GM21390 (cell line): ENCODE results near the gene AFF1.
A peak's percentile ranks its signal among the peaks of the same experiment; 100 is the strongest.
"Not testable (repeated sequence)": the region's sequence is repeated elsewhere in the genome, so short reads cannot be mapped to it uniquely, and the experiment has no call there.

Experiments
- ATAC-seq: cut with Tn5 transposase; IDR thresholded peaks from one replicate; pipeline ENCODE4 v1.9.1; 2021; ENCODE audit not compliant: unreplicated experiment

Gene AFF1

GRCh38 chr4:87073199-87074120 lies 138.6 kb downstream of the AFF1 start:
- peak; percentile 92 for ATAC-seq

DNA sequence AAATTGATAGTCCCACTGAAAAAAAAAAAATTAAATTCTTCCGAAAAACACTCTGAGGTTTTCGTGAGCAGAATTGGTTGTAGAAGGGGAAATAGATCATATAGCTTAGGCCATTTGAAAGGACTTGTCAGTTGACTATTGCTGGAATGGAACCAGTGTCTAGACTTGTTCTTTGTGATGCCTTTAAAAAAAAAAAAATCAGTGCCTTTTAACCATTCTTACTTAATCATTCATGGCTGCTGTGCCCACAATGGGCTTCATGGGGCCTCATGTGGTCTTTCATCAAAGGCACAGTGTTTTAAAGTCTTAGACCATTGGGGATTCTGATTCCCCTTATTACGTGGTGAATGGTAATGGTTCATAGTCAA lies 139.3 kb downstream of the AFF1 start:
- no peak for ATAC-seq

- ATAC-seq, result no peak
Measured at GRCh38 chr4:87075876-87076275, 141.1 kb downstream of the AFF1 start.

DNA sequence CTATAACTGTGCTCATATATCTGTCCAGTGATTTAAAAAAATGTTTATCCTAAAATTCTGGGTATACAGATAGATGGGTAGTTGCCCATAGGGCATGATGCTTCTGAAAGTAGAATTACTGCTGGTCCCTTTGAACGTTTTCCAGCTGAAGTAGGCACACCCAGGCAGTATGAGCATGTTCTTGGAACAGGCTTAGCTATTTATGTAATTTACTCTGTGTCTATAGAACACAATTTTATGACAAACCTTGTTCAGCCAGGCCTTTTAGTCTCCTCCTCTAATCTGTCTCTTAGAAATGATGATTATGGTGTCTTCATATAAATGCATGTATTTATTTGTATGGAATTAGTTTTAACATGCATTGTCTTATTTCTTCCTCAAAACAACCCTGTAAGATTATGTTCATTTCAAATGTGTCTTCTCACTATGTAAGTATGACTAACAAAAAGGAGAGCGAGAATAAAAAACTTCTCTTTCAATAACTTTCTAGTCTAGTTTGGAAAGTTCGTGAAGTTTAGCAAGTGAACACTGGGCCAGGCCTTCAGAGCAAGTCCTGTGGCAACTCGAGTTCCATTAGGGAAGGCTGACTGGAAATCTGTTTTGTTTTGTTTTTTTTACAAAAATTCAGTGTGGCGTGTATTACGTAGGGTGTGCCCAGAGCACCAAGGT lies 142.0 kb downstream of the AFF1 start:
- no peak for ATAC-seq

- ATAC-seq, result no peak
Measured at GRCh38 chr4:87077914-87078585, 143.2 kb downstream of the AFF1 start.

DNA sequence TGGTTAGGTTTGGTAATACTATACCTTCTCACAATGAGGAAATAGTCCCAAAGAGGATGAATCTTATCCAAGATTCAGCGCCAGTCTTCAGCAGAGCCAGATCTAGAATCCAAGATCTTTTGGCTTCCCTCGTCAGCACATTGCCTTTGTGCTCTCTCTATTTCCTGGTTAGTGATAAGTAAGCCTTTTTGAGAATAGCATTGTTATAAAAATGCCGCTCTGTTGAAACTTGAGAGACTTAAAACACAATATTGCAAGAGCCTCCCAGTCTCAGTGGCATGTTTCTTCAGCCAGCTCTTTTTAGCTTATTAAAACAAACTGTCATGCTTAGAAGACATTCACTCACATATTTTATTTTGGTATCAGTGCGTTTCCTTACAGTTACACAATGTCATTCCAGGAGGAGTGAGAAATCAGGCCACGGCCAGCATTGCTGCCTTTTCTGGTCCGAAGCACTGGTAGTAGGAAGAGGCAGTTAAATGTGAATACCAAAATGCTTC lies 144.2 kb downstream of the AFF1 start:
- no peak for ATAC-seq

- ATAC-seq, result no peak
Measured at GRCh38 chr4:87079967-87080366, 145.2 kb downstream of the AFF1 start.

DNA sequence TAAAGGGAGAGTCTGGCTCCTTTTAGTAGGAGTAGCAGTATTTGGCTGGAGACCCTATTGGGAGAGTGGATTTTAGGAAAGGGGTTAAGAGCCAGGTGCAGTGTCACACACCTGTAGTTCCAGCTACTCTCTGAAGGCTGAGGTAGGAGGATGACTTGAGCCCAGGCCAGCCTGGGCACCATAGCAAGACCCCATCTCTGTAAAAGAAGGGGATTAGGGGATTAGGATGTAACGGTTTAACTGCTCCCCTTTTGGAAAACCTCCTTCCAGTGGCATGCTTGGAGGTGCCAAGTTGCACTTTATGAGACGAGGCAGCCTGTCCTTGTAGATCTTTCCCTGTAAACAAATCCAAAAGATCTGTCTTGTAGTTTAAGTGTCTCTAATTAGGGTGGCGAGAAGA lies 145.7 kb downstream of the AFF1 start:
- no peak for ATAC-seq

- ATAC-seq, result no peak
Measured at GRCh38 chr4:87081826-87082225, 147.0 kb downstream of the AFF1 start.

GRCh38 chr4:87085732-87086131 lies 150.9 kb downstream of the AFF1 start:
- ATAC-seq, result not testable (repeated sequence)

DNA sequence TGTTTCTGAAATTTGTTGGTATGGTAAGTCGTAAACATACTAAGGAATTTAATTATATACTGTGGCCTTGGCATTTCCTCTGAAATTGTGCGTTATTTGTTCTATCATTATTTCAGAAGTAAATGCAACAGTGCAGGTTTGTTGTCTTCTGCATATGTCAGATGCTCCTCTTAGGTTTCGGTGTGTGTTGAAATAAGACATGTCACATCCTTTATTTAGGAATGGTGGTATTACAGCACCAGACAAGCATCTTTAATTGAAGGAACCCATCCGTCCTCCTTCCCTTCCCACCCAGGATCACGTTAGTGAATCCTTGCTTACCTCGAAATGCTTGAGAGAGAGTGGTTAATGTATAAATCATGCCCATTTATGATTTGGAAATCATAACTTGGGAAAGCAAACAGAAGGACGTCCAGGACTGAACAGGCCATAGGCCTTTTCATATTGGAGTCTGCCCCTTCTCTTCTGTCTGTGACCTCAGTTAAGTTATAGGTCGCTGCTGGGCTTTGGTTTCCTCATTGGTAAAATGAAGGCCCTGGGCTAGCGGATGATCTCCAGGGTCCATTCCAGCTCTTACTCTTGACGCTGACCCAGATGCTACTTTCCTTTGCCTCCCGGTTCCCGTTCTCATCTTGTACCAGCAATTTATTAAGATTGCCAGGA lies 151.5 kb downstream of the AFF1 start:
- ATAC-seq, result no peak

GRCh38 chr4:87087015-87087414 lies 152.2 kb downstream of the AFF1 start:
- no peak for ATAC-seq

GRCh38 chr4:87087420-87087819 lies 152.6 kb downstream of the AFF1 start:
- ATAC-seq, result no peak

GRCh38 chr4:87088186-87088585 lies 153.4 kb downstream of the AFF1 start:
- ATAC-seq, result no peak

- ATAC-seq, result no peak
Measured at GRCh38 chr4:87089368-87089767, 154.6 kb downstream of the AFF1 start.

- ATAC-seq, result no peak
Measured at GRCh38 chr4:87090305-87090704, 155.5 kb downstream of the AFF1 start.

DNA sequence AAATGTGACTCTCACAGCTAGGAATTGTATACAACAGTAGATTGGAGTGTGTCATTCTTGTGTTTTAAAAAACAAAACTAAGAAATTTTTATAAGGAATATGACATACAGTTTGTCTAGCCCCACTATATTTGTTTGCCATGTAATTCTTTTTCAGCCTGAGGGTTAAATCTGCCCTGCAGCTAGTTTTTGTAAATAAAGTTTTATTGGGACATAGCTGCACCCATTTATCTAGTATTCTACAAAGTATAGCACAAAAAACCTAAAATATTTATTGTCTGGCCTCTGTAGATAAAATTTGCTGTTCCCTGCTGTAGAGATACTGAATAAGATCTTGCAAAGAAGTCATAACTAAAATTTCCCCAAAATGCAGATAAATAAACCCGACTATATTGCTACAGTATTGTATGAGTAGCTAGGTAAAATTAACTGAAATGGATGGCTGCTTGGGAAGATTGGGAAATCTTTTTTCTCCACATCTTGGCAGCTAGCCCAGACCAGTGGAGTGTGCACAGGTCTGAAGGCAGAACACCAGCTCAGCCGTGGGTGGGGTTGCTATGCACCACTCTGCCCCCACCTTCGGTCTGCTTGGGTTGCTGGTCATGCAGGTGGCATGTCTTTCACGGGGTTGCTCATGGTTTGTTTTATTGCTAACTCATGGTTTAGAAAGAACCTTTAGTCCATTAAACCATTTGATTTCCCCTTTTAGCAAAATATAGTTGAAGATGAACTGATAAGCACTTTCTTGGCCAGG lies 157.8 kb downstream of the AFF1 start:
- peak; percentile 44 for ATAC-seq

DNA sequence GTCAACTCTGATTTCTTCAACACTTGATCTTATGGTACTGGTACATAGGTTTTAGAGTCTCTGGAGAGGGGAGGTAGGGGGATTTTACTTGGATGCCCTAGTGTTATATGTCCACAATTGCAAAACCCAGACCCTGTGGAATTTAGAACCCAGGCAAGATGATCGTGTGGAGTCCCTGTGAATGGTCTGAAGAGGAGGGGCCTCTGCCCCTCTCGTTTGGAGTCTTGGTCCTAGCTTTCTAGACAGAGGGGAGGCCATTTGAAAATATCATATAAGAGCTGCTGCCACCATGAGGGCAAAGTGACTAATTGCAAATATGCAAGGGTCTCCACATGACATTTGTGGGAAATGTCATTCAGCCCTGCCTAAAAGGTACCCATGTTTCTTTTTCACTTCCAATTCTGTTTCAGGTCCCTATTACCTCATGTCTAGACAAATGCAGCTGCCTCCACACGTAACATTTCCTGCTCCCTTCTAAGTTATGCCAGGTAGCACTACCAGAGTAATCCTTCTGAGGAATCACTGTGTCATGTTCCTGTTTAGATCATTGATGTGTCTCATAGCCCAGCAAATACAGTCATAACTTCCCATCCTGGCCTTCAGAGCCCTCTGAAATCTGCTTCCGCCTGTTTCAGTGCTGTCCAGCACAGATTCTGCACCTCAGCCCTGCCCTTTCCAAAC lies 158.8 kb downstream of the AFF1 start:
- ATAC-seq, result peak; percentile 77

DNA sequence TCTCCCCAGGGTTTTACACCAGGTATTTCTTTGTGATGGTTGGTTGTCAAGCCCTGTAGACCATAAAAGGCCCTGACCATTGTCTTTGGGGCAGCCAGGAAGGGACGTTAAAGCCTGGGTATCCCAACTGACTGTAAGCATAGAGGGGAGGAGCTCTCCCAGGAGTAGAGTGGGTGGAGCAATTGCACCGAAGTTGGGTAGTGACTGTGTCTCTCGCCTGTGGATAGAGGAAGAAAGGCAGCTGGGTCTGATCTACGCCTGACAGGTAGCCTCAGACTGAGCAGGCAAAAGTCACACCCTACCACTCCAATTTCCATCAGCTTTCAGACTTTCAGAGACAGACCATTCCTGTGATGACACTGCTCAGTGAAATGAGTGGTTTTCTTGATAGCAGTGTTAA lies 162.3 kb downstream of the AFF1 start:
- no peak for ATAC-seq

GRCh38 chr4:87100168-87100567 lies 165.4 kb downstream of the AFF1 start:
- no peak for ATAC-seq
